Ovary (tissue), 3 donors: Measurements from ENCODE around the gene DRAXIN.

Source experiments
- EP300 ChIP-seq: sonication (generic); formaldehyde crosslinking; IDR thresholded peaks from one replicate; pipeline ENCODE4 v1.6.1; 2017; ENCODE audit warnings: antibody characterized with exemption
- POLR2A ChIP-seq: fragments of 450-650 bp; IDR thresholded peaks from one replicate; pipeline ENCODE4 v1.6.1; 2017; ENCODE audit warnings: antibody characterized with exemption, mild to moderate bottlenecking, moderate library complexity
- TF ChIP-seq, protein P1 (sequence below), 3 donors: fragments of 450-650 bp in 2 of 3; fragments of 200-600 bp in 1 of 3; IDR thresholded peaks; one replicate each; pipeline versions ENCODE4 v1.5.1 to v1.8.0; 2016 to 2022; ENCODE audit warnings: antibody characterized with exemption in 3 of 3, mild to moderate bottlenecking in 1 of 3
- donor health status: DM: no; HTN: no; CAD: no.

GRCh38 chr1:11645670-11646265, 45.7 kb upstream of the DRAXIN start:
- TF ChIP-seq POLR2A = no peak
- TF ChIP-seq, protein P1, sequence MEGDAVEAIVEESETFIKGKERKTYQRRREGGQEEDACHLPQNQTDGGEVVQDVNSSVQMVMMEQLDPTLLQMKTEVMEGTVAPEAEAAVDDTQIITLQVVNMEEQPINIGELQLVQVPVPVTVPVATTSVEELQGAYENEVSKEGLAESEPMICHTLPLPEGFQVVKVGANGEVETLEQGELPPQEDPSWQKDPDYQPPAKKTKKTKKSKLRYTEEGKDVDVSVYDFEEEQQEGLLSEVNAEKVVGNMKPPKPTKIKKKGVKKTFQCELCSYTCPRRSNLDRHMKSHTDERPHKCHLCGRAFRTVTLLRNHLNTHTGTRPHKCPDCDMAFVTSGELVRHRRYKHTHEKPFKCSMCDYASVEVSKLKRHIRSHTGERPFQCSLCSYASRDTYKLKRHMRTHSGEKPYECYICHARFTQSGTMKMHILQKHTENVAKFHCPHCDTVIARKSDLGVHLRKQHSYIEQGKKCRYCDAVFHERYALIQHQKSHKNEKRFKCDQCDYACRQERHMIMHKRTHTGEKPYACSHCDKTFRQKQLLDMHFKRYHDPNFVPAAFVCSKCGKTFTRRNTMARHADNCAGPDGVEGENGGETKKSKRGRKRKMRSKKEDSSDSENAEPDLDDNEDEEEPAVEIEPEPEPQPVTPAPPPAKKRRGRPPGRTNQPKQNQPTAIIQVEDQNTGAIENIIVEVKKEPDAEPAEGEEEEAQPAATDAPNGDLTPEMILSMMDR (IDR thresholded peaks at IDR 0.05) = no peak
- no peak for TF ChIP-seq EP300
